ENCODE results near the gene CFAP99.

GRCh38 chr4:2415213-2415612 is 3.5 kb upstream of the CFAP99 start:
- TF ChIP-seq ATF3 (IDR thresholded peaks at IDR 0.05), result no peak
- no peak for TF ChIP-seq ATF3 (CRISPR knock-in tag; conservative IDR thresholded peaks at IDR 0.05)
- no peak for TF ChIP-seq CTBP1 (IDR thresholded peaks at IDR 0.05; ENCODE audit: borderline replicate concordance)
- no peak for TF ChIP-seq ZBTB1 (CRISPR knock-in tag; IDR thresholded peaks at IDR 0.05; ENCODE audit: borderline replicate concordance, low read depth)
- no peak for TF ChIP-seq CTCF (IDR thresholded peaks at IDR 0.05 in 2 of 3, conservative IDR thresholded peaks at IDR 0.05 in 1 of 3; ENCODE audit: insufficient read depth in 2 of 3, low read depth in 1 of 3, low read length in 3 of 3)
- no peak for TF ChIP-seq ZNF24 (IDR thresholded peaks at IDR 0.05)
- no peak for TF ChIP-seq EHMT2 (IDR thresholded peaks at IDR 0.05)
- TF ChIP-seq ZNF551 (CRISPR knock-in tag; IDR thresholded peaks at IDR 0.05), result no peak
- TF ChIP-seq TARDBP (IDR thresholded peaks at IDR 0.05), result no peak

All from K562 (cell line).